SJSA1 (cell line): ENCODE data around the gene C1QL2. TPM values are rescaled to one million over a fixed set of nuclear protein-coding genes. Genes with fewer than 3 reads are reported as not detected.

Source experiments
- DNase-seq, 2 experiments: peaks; one replicate each; pipeline ENCODE4 v3.0.0-alpha.2; 2015 to 2020; ENCODE audit warnings: low spot score in 2 of 2, low read depth in 1 of 2
- H3K27ac ChIP-seq: fragments of 250-450 bp; sonication (Bioruptor Pico); 2 replicates; pipeline ENCODE4 v1.5.1; 2020; ENCODE audit warnings: mild to moderate bottlenecking, moderate library complexity
- H3K27me3 ChIP-seq: fragments of 250-450 bp; sonication (Bioruptor Pico); replicated peaks from 2 replicates; pipeline ENCODE4 v1.5.1; 2020; ENCODE audit warnings: mild to moderate bottlenecking, moderate library complexity
- H3K36me3 ChIP-seq: fragments of 250-450 bp; sonication (Bioruptor Pico); 2 replicates; pipeline ENCODE4 v1.5.1; 2020; ENCODE audit warnings: mild to moderate bottlenecking
- H3K4me1 ChIP-seq: fragments of 250-450 bp; sonication (Bioruptor Pico); replicated peaks from 2 replicates; pipeline ENCODE4 v1.6.1; 2021; ENCODE audit warnings: mild to moderate bottlenecking
- H3K4me3 ChIP-seq: fragments of 250-450 bp; sonication (Bioruptor Pico); 2 replicates; pipeline ENCODE4 v1.5.1; 2020; ENCODE audit warnings: mild to moderate bottlenecking
- H3K9me3 ChIP-seq: fragments of 250-450 bp; sonication (Bioruptor Pico); replicated peaks from 2 replicates; pipeline ENCODE4 v1.5.1; 2020; ENCODE audit warnings: mild to moderate bottlenecking
- total RNA-seq: library from RNA; depleted of rRNA; stranded (reverse); fragments of >200 nt; shearing (Covaris generic); gene quantifications from 2 replicates; pipeline ENCODE4 v1.2.3, GENCODE V29; 2014

The C1QL2 gene
- total RNA-seq, 1 experiment from 2014 or later: not detected

DNA sequence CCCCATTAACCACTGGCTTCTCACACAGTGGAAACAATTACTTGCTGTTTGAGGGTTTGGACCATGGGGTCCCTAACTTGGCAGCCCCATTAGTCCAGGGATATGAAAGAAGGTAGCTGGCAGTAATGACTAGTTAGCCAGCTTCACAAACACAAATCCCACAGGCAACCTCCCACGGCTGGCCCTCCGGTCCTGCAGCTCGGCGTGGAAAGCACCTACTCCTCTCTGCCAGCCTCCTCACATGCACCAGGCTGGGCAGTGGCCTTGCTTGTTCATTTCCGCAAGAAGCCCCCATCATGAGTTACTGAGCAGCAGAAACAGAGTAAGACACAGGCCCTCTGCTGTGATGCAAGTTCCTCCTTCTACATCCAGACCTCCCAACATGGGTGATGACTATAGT is 13.7 kb downstream of the C1QL2 start:
- Histone ChIP-seq H3K4me1 (no peaks in the 10 kb centered on the region), H3K9me3 (no peaks in the 10 kb centered on the region), H3K27ac (no peak overlapping the region), H3K27me3 (peaks cover 23% of the 10 kb centered on the region), H3K36me3 (no peaks in the 10 kb centered on the region), H3K4me3 (no peak overlapping the region)
- no peak for DNase-seq

DNA sequence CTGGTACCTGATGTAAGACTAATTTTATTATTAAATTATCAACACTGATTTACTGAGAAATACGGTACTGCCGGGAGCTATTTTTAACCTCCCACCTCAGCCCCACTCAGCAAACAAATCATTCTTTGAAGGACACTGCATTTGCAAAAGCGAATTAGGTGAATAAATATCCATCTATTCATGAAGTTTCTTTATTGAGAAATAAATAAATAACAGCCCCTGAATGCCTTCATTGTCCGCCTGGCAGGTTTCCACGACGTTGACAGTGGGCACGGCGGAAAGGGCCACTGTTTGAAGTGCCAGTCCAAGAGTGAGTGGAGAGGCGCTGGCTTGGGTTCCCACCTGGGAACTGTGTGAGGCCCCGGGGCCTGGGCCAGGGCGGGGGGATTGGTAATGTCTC is 15.7 kb downstream of the C1QL2 start:
- no peak for DNase-seq
- Histone ChIP-seq H3K9me3 (no peaks in the 10 kb centered on the region), H3K27me3 (peaks cover 23% of the 10 kb centered on the region), H3K4me3 (no peak overlapping the region), H3K36me3 (no peaks in the 10 kb centered on the region), H3K27ac (no peak overlapping the region), H3K4me1 (no peaks in the 10 kb centered on the region)

DNA sequence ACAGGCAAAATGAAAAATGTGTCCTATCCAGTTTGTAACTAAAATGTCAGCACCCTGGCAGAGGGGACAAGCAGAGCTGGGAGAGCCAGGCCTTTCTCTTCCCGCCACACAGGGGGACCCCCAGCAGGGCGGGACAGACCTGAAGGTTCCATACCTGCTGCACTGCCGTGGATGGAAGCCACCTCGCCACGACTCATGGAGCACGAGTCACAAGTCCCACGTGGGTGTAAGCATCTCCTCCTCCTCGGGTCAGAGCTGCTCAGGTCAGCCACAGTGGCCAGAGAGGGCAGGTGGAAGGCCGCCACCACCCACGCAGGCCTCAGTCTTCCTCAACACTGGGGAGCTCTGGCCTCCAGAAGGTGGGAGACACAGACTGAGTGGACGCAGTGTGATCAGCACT is 21.0 kb downstream of the C1QL2 start:
- H3K27ac ChIP-seq: no peak overlapping the region
- H3K27me3 ChIP-seq: peaks cover 7% of the 10 kb centered on the region
- H3K9me3 ChIP-seq: no peaks in the 10 kb centered on the region
- H3K4me1 ChIP-seq: no peaks in the 10 kb centered on the region
- H3K36me3 ChIP-seq: no peaks in the 10 kb centered on the region
- no peak overlapping the region for H3K4me3 ChIP-seq
- no peak for DNase-seq

GRCh38 chr2:119136872-119137271 is 21.7 kb downstream of the C1QL2 start:
- H3K27me3 ChIP-seq: peaks cover 3% of the 10 kb centered on the region; the same call in 1 of the 2 replicates
- DNase-seq: no peak
- no peak overlapping the region for H3K4me3 ChIP-seq
- H3K9me3 ChIP-seq: no peaks in the 10 kb centered on the region
- H3K36me3 ChIP-seq: no peaks in the 10 kb centered on the region
- no peaks in the 10 kb centered on the region for H3K4me1 ChIP-seq
- H3K27ac ChIP-seq: no peak overlapping the region

- no peak for DNase-seq
- H3K27ac ChIP-seq: no peak overlapping the region
- H3K27me3 ChIP-seq: peaks cover 4% of the 10 kb centered on the region; the same call in 1 of the 2 replicates
- no peaks in the 10 kb centered on the region for H3K9me3 ChIP-seq
- H3K4me1 ChIP-seq: no peaks in the 10 kb centered on the region
- H3K36me3 ChIP-seq: no peaks in the 10 kb centered on the region
- H3K4me3 ChIP-seq: no peak overlapping the region
Observed at GRCh38 chr2:119136093-119136492, 22.5 kb downstream of the C1QL2 start.

- Histone ChIP-seq H3K9me3 (no peaks in the 10 kb centered on the region), H3K4me1 (no peaks in the 10 kb centered on the region), H3K4me3 (no peak overlapping the region), H3K36me3 (no peaks in the 10 kb centered on the region), H3K27me3 (peaks cover 5% of the 10 kb centered on the region; the same call in 1 of the 2 replicates), H3K27ac (no peak overlapping the region)
- no peak for DNase-seq
Observed at GRCh38 chr2:119134775-119135174, 23.8 kb downstream of the C1QL2 start.

DNA sequence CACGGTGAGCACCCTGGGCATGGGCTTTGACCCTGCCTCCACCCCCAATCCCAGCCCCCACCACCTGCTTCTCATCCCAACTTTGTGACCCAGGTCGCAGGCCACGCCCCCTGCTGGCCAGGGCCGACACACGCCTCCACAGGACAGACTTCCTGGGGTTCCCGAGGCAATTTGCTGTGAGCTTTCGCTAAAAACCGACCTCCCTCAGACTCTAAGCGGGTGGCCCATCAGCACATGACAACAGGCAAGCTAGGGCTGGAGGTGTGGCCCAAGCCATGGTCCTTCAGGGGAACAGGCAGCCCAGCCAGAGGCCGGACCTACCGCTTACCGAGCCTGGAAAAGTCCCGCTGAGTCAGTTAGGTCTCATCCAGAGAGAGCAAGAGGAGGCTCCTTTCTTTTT is 31.9 kb downstream of the C1QL2 start:
- Histone ChIP-seq H3K36me3 (no peaks in the 10 kb centered on the region), H3K9me3 (no peaks in the 10 kb centered on the region), H3K27me3 (0 out of 2 replicates have a peak, but pooled peaks cover 5% of the 10 kb centered on the region), H3K27ac (no peak overlapping the region), H3K4me1 (peaks cover 3% of the 10 kb centered on the region; the same call in 1 of the 2 replicates), H3K4me3 (no peak overlapping the region)
- peak; percentile 36 to 70 for DNase-seq

- peaks cover 3% of the 10 kb centered on the region; the same call in 1 of the 2 replicates for H3K4me1 ChIP-seq
- H3K27me3 ChIP-seq: 0 out of 2 replicates have a peak, but pooled peaks cover 9% of the 10 kb centered on the region
- H3K9me3 ChIP-seq: no peaks in the 10 kb centered on the region
- no peak overlapping the region for H3K27ac ChIP-seq
- no peaks in the 10 kb centered on the region for H3K36me3 ChIP-seq
- no peak for DNase-seq
- H3K4me3 ChIP-seq: no peak overlapping the region
Observed at GRCh38 chr2:119123389-119123788, 35.2 kb downstream of the C1QL2 start.

- Histone ChIP-seq H3K9me3 (no peaks in the 10 kb centered on the region), H3K4me3 (no peak overlapping the region), H3K27me3 (0 out of 2 replicates have a peak, but pooled peaks cover 9% of the 10 kb centered on the region), H3K36me3 (no peaks in the 10 kb centered on the region), H3K27ac (no peak overlapping the region), H3K4me1 (peaks cover 3% of the 10 kb centered on the region; the same call in 1 of the 2 replicates)
- DNase-seq: no peak
Observed at GRCh38 chr2:119122663-119123062, 35.9 kb downstream of the C1QL2 start.

DNA sequence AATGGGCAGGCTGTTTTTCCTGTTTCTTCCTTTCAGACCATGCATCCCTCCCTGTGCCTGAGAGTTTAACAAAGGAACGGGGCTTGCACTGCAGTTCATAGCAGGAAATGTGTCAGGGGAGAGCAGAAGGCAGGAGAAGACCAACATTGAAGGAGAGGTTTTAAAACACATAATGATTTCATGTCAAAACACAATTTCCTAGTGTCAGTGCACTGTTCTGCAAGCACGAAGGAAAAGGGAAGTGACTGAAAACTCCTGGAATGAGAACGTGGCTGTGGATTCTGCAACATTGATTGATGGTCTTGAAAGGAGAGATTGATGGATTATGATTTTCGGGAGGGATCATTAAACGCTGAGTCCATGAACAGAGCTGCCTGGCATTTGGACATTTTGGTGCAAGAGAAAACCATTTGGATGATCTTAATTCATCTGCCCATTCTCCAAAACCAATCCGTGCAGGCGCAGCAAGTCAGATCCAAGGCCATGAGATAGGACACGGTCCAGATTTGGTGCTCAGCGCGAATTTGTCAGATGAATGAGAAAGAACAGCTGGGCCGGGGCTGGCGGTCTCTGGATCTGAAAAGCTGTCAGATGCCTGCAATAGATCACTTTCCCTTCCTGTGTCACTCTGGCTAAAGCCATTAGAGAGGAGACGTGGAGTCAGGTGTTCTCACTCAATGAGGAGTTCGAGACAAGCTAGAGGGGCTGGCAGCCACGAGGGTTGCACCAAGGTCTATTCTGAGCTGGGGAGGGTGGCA is 38.4 kb downstream of the C1QL2 start:
- Histone ChIP-seq H3K9me3 (no peaks in the 10 kb centered on the region), H3K27me3 (0 out of 2 replicates have a peak, but pooled peaks cover 9% of the 10 kb centered on the region), H3K4me3 (no peak overlapping the region), H3K4me1 (no peaks in the 10 kb centered on the region), H3K36me3 (no peaks in the 10 kb centered on the region), H3K27ac (no peak overlapping the region)
- DNase-seq: no peak

DNA sequence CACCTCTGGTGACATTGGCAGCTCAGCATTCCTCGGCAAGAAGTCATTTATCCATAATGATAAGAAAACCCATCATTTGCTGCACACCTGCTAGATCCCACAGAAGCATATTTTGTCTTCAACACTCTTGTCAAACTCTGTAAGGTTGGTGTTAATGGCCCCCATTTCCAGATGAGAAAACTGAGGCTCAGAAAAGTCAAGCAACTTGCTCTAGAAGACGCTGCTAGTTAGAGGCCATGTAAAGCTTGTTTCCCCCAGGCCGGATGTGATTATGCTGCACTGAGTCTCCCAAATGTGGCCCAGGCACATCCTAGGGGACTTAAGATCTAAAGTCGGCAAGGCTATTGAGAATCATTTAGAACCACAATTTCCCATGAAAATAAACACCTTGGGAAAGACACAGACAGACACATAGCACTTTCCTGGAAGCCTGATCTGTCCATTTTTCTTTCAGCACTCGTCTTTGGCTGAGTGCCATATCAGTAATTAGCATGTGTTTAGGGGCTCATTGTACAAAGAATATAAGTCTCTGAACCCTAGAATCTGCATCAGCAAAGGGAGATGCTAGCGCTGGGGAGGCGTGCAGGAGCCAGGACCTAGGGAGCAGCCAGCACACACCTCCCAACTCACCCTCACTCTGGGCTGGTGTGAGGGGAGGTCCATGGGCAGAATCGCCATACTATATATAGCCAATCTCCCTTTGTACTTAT is 39.3 kb downstream of the C1QL2 start:
- no peaks in the 10 kb centered on the region for H3K9me3 ChIP-seq
- no peak for DNase-seq
- H3K27ac ChIP-seq: no peak overlapping the region
- no peaks in the 10 kb centered on the region for H3K4me1 ChIP-seq
- no peak overlapping the region for H3K4me3 ChIP-seq
- H3K36me3 ChIP-seq: no peaks in the 10 kb centered on the region
- 0 out of 2 replicates have a peak, but pooled peaks cover 9% of the 10 kb centered on the region for H3K27me3 ChIP-seq

DNA sequence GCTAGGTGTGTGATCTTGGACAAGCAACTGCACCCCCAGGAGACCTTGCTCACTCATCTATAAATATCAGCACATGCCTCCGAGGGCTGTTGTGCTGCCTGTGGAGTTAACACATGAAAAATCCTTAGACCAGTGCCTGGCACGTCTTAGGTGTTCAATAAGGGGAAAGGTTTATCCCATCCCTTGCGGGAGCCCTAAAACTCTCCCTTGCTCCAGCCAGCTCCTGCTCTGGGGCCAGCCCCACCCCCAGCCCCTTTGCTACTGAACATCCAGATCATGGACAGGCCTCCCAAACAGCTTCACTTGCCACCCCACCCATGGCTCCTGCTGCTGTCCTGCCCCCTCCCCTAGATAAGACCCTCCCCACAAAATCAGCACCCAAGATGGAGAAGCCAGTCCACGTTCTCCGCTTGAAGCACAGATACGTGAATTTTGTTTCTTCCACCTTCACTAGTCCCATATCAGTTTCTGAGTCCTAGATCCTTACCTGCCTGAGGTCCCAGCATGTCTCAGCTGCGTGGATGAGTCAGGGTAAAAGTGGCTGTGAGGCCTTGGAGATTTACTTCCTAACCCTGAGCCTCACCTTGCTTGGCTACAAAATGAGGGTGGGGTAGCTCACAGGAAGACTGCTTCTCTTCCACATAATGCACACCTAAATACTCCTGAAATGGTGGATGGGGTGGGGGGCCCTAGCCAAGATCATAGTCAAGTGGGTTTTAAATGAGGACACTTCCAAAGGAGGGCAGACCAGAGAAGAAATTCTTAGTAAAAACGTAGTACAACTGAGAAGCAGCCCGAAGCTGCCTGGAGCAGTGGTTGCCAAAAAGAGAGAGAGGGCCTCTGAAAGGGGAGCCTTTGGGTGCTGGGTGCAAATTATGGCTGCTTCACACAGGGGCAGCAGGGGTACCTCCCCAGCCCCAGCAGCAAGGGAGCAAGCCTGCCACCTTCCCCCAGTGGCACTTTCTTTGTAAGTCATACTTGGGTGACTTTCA is 40.4 kb downstream of the C1QL2 start:
- Histone ChIP-seq H3K27me3 (0 out of 2 replicates have a peak, but pooled peaks cover 9% of the 10 kb centered on the region), H3K4me1 (no peaks in the 10 kb centered on the region), H3K9me3 (no peaks in the 10 kb centered on the region), H3K27ac (no peak overlapping the region), H3K4me3 (no peak overlapping the region), H3K36me3 (no peaks in the 10 kb centered on the region)
- DNase-seq: no peak

DNA sequence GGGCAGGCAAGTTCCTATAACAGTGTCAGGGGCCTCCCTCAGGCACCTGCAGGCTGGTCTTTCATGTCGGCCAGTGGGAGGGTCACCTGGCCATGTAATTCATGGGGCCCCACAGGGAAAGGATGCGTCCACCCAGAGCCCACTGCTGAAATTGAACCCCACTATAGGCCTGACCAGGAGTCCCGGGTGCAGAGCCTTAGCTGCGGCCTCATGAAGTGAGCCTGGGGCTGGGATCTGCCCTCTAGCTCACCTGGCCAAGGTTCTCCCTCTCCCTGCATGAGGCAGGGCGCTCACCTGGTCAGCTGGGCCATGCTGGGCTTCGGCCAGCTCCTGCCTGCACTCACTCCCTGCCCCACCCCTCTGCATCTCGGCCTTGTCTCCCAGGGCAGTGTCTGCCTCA is 41.1 kb downstream of the C1QL2 start:
- Histone ChIP-seq H3K4me3 (no peak overlapping the region), H3K27me3 (0 out of 2 replicates have a peak, but pooled peaks cover 9% of the 10 kb centered on the region), H3K36me3 (no peaks in the 10 kb centered on the region), H3K27ac (no peak overlapping the region), H3K4me1 (no peaks in the 10 kb centered on the region), H3K9me3 (no peaks in the 10 kb centered on the region)
- no peak for DNase-seq
